ENCODE data around the gene PSMC1.

PSMC1 gene

DNA sequence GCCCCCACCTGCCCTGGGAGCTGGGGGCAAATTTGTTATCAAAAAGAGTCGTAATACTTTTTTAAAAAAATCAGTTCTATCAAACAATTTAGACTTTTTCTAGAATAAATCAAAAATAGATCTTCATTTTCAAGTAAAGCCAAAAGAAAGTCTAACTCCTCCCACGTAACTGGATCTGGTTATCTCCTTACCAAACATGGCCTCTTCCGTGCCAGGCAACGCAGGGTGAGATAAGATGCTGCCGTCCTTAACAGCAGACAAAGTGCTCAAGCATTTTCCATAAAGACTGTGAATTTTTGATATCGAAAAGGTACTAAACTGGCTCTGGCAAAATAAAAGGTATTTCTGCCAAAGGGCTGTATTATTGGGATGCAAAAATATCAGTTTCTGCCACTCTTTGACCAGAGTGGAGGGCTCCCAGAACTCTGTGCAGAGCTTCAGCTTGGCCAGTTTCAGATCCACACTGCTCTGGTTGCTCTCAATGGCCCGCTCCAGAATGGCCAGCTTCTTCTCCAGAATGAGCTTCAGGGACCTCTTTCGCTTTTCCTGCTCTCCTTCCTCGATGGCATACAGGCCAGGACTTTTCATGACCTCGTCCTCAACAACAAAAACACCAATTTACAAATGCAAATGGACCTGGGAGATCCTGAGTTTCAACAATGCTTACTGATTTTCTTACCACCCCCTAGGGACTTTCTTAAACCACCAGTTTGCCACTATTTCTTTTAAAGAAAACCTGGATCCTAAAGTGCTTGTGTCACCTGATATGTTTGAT is 46.4 kb downstream of the PSMC1 start:
- DNase-seq, result no peak

DNA sequence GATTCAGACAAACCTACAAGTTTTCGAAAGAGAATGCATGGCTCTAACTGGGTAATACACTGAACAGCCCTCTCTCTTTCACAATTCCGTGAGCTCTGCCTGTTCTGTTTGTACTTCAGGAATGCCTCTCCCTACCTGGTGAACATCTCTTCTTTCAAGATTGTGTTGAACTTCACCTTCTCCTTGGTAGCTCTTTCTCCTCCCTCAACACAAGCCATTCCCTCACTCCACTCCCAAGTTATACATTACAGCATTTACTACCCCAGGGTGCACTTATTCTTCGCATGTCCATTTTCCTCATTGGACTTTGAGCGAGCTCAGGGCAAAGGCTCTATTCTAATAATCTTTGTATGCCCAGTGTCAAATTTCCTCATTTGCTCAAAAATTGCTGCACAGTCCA is 47.1 kb downstream of the PSMC1 start:
- no peak for DNase-seq

DNA sequence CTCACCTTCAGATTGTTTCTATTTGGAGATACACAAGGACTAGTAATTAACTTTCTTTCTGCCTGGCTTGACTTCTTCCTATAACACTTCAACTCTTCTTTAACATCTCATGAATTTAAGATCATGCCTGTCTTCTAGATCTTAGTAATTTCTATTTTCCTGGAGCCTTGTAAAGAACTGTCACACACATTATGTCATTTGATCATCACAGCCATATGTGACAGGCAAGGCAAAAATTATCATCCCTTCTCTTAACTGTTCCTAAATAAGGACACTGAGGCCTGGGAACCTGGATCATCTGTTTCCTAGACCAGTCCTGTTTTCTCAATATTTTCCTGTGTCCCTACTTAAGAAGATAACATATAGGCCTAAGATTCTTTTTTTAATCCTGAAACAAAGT is 48.1 kb downstream of the PSMC1 start:
- no peak for DNase-seq

DNA sequence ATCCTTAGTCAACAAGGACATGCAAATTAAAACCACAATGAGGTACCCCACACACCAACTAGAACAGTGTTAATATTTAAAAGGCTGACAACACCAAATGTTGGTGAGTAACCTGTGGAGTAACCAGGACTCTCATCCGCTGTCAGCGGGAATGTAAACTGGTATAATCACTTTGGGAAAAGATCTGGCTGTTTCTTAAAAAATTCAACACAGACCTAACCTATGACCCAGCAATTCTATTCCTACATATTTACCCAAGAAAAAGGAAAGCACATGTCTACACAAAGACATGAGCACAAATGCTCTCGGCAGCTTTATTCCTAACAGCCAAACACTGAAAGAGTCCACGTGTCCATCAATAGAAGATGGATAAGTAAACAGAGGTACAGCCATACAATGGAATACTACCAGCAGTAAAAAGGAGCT is 48.8 kb downstream of the PSMC1 start:
- no peak for DNase-seq

DNA sequence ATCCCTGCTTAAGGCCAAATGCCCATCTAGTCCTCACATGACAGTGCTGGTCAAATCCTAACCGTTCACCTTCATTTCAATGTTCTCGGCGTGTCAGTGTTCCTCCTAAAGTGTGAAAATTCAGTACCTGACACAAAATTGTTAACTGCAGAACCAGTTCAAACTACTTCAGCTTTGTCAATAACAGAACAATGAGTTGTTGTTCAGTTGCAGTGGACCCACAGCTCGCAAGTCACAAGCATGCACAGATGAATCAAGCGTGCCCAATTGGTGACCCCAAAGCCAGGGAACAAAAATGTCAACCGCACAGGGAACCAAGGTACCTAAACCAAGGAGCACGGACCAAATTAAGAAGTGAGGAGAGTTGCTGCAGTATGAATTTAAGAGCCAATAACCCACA is 52.2 kb downstream of the PSMC1 start:
- DNase-seq, result no peak

DNA sequence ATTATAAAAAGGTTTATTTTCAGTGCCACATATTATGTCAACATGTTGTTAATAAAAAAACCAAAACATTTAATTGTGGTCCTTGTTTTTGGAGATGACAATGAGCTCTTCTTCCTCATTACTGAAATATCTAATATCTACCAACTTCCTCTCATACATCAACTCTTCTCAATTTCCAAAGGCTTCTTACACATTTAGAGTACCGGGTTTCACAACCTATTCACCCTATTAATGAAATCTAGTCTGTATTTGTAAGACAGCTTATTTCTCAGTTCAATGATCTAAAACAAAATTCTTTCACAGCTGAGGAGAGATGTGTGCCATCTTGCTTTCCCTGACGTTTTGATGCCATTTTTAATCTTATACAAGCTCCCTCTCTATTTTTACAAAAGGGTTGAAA is 60.9 kb downstream of the PSMC1 start:
- DNase-seq, result no peak

DNA sequence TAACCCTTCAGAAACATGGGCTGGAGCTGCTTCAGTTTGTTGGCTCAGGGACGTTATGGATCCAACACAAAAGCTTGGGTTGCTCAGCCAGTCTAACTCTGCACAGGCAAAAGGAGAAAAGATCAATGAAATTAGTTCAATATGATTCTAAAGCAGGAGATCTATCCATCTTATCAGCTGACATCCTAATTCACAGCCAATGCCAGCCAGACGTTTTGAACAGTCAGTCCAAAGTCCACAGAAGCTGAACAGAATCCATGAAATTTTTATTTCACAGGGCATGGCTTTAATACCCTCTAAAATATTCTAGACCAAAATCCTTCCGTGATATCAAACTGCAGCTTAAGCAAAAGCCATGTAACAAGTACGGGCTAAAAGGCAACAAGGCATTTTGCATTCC is 61.7 kb downstream of the PSMC1 start:
- no peak for DNase-seq

DNA sequence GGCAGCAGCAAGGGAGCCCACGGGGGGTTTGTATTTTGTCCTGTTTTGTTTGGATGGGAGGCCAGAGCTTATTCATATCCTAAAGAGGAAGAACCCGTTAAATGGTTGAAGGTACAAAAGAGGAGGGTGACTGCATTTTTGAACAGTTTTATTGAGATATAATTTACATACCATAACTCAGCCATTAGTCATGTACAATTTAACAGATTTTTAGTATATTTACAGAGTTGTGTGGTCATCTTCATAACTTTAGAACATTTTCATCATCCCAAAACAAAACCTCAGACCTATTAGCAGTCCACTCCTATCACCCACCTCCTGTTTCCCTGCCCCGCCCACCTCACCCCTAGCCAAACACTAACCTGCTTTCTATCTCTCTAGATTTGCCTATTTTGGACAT is 62.8 kb downstream of the PSMC1 start:
- no peak for DNase-seq

DNA sequence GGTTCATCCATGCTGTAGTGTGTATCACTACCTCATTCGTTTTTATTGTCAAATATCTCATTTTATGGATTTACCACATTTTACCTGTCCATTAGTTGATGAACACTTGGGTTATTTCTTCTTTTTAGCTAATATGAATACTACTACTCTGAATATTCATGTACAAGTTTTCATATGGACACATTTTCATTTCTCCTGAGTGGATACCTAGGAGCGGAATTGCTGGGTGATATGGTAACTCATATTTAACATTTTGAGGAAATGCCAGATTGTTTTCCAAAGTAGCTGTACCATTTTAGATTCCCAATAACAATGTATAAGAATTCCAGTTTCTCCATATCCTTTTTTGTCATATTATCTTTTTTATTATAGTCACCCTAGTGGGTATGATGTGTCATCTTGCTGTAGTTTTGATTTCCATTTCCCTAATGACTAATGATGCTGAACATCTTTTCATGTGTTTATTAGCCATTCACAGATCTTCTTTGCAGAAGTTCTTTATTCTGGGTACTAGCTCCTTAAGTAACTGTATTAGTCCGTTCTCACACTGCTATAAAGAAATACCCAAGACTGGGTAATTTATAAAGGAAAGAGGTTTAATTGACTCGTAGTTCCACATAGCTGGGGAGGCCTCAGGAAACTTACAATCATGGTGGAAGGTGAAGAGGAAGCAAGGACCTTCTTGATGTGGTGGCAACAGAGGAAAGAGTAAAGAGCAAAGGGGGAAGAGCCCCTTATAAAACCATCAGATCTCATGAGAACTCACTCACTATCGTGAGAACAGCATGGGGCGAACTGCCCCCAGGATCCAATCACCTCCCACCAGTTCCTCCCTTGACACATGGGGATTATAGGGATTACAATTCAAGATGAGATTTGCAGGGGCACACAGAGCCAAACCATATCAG is 63.5 kb downstream of the PSMC1 start:
- DNase-seq, result no peak

DNA sequence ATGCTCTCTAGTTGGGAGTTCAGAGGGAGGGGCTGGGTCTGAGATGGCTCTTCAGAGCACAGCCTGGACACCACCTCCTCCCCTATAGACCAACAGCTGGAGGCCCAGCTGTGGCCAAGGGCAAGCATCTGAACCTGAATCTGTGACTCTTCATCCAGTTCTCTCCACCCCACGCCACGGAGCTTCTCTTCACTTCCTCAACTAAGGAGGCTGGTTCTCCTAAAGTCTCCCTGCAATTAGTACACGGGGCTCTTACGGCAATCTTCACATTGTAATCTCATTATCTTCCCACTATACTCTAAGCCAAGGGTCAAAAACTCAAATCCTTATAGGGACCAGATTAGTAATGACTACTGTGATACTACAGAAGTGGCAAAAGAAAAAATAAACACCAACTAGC is 65.5 kb downstream of the PSMC1 start:
- DNase-seq, result no peak
